Ovary (tissue), 3 donors: ENCODE results near the gene PFKP.

Source experiments
- CTCF ChIP-seq, 3 donors: fragments of 450-650 bp in 2 of 3; fragments of 200-600 bp in 1 of 3; IDR thresholded peaks; one replicate each; pipeline versions ENCODE4 v1.5.1 to v1.8.0; 2016 to 2022; ENCODE audit warnings: antibody characterized with exemption in 3 of 3, mild to moderate bottlenecking in 1 of 3
- EP300 ChIP-seq: sonication (generic); formaldehyde crosslinking; IDR thresholded peaks from one replicate; pipeline ENCODE4 v1.6.1; 2017; ENCODE audit warnings: antibody characterized with exemption
- POLR2A ChIP-seq: fragments of 450-650 bp; IDR thresholded peaks from one replicate; pipeline ENCODE4 v1.6.1; 2017; ENCODE audit warnings: antibody characterized with exemption, mild to moderate bottlenecking, moderate library complexity
- donor health status: DM: no; HTN: no; CAD: no.

- TF ChIP-seq POLR2A (no peak), EP300 (no peak), CTCF (IDR thresholded peaks at IDR 0.05) (no peak)
These were observed 41.8 kb downstream of the PFKP start for GRCh38 chr10:3109196-3109595.
